GM12878 (cell line): ENCODE data around the gene WNK2.

Experiments
- ATF3 ChIP-seq: IDR thresholded peaks from 2 replicates; pipeline ENCODE4 v1.6.1; 2011; ENCODE audit warnings: low read depth, mild to moderate bottlenecking, low read length, moderate library complexity, borderline replicate concordance; ENCODE audit errors: extremely low read depth
- CTCF ChIP-seq, 3 experiments: IDR thresholded peaks in 2 of 3; conservative IDR thresholded peaks in 1 of 3; 2 replicates each; pipeline ENCODE4 v1.5.1; 2011; ENCODE audit warnings: low read depth in 3 of 3, low read length in 3 of 3, mild to moderate bottlenecking in 3 of 3, control low read depth in 2 of 3, moderate library complexity in 2 of 3, inconsistent platforms in 1 of 3, mixed read lengths in 1 of 3; ENCODE audit not compliant: control insufficient read depth in 2 of 3, insufficient read depth in 1 of 3; ENCODE audit errors: extremely low read depth in 1 of 3
- EP300 ChIP-seq, 2 experiments: fragments of 150-350 bp in 1 of 2; IDR thresholded peaks; 2 replicates each; pipeline ENCODE4 v1.6.1; 2011 to 2012; ENCODE audit warnings: low read depth in 2 of 2, low read length in 2 of 2, borderline replicate concordance in 1 of 2, improper control_type of control experiment in 1 of 2, inconsistent platforms in 1 of 2; ENCODE audit not compliant: control insufficient read depth in 1 of 2
- IRF3 ChIP-seq: fragments of 450-650 bp; IDR thresholded peaks from 2 replicates; pipeline ENCODE4 v1.6.1; 2014; ENCODE audit warnings: mild to moderate bottlenecking
- NR2C2 ChIP-seq: IDR thresholded peaks from 2 replicates; pipeline ENCODE4 v1.6.1; 2011; ENCODE audit warnings: borderline replicate concordance, low read depth; ENCODE audit not compliant: control insufficient read depth, insufficient read length
- POLR2A ChIP-seq: IDR thresholded peaks from 2 replicates; pipeline ENCODE4 v1.6.1; 2011; ENCODE audit warnings: low read depth, mild to moderate bottlenecking, low read length
- POLR2AphosphoS5 ChIP-seq: IDR thresholded peaks from 2 replicates; pipeline ENCODE4 v1.6.1; 2011; ENCODE audit warnings: mild to moderate bottlenecking, low read length, inconsistent platforms
- RAD51 ChIP-seq: fragments of 450-650 bp; IDR thresholded peaks from 2 replicates; pipeline ENCODE4 v1.6.1; 2016; ENCODE audit warnings: moderate library complexity, mild to moderate bottlenecking, inconsistent platforms
- SIN3A ChIP-seq: IDR thresholded peaks from 2 replicates; pipeline ENCODE4 v1.6.1; 2012; ENCODE audit warnings: low read depth, low read length, improper control_type of control experiment
- SRF ChIP-seq, 2 experiments: IDR thresholded peaks; 2 replicates each; pipeline ENCODE4 v1.6.1; 2011; ENCODE audit warnings: low read depth in 2 of 2, low read length in 2 of 2, mild to moderate bottlenecking in 1 of 2, moderate library complexity in 1 of 2
- ZNF592 ChIP-seq: fragments of 450-650 bp; IDR thresholded peaks from 2 replicates; pipeline ENCODE4 v1.6.1; 2017; ENCODE audit warnings: mild to moderate bottlenecking, moderate library complexity
- TF ChIP-seq, protein P1 (sequence below): IDR thresholded peaks from 2 replicates; pipeline ENCODE4 v1.6.1; 2012; ENCODE audit warnings: low read length, inconsistent platforms

- TF ChIP-seq CTCF (IDR thresholded peaks at IDR 0.05 in 2 of 3, conservative IDR thresholded peaks at IDR 0.05 in 1 of 3; ENCODE audit: control insufficient read depth in 2 of 3, extremely low read depth in 1 of 3, insufficient read depth in 1 of 3, low read depth in 3 of 3, low read length in 3 of 3) (no peak), POLR2A (no peak), SIN3A (no peak), IRF3 (no peak), POLR2AphosphoS5 (no peak), ATF3 (no peak), NR2C2 (no peak), SRF (IDR thresholded peaks at IDR 0.05; ENCODE audit: low read depth in 2 of 2, low read length in 2 of 2) (no peak), EP300 (IDR thresholded peaks at IDR 0.05; ENCODE audit: borderline replicate concordance in 1 of 2, control insufficient read depth in 1 of 2, low read depth in 2 of 2, low read length in 2 of 2) (no peak), RAD51 (no peak), ZNF592 (no peak)
- TF ChIP-seq, protein P1, sequence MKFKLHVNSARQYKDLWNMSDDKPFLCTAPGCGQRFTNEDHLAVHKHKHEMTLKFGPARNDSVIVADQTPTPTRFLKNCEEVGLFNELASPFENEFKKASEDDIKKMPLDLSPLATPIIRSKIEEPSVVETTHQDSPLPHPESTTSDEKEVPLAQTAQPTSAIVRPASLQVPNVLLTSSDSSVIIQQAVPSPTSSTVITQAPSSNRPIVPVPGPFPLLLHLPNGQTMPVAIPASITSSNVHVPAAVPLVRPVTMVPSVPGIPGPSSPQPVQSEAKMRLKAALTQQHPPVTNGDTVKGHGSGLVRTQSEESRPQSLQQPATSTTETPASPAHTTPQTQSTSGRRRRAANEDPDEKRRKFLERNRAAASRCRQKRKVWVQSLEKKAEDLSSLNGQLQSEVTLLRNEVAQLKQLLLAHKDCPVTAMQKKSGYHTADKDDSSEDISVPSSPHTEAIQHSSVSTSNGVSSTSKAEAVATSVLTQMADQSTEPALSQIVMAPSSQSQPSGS = no peak
Observed at GRCh38 chr9:93325307-93326035, 141.5 kb downstream of the WNK2 start.
